Sigmoid colon (tissue), 7 donors: ENCODE data around the gene SPEF1. TPM values are rescaled to one million over a fixed set of nuclear protein-coding genes. Genes with fewer than 3 reads are reported as not detected.

Source experiments
- DNase-seq: peaks from one replicate; pipeline ENCODE4 v3.0.0-alpha.2; 2019
- H3K27ac ChIP-seq, 4 donors: fragments of 200-600 bp; sonication (generic); one replicate each; pipeline ENCODE4 v1.5.1; 2016 to 2019; ENCODE audit warnings: mild to moderate bottlenecking in 1 of 4
- H3K27me3 ChIP-seq, 3 donors: fragments of 200-600 bp; sonication (generic); one replicate each; pipeline ENCODE4 v1.5.1; 2019; ENCODE audit warnings: mild to moderate bottlenecking in 1 of 3
- H3K36me3 ChIP-seq, 4 donors: fragments of 200-600 bp; sonication (generic); one replicate each; pipeline ENCODE4 v1.5.1; 2016 to 2019
- H3K4me1 ChIP-seq, 4 donors: fragments of 200-600 bp; sonication (generic); one replicate each; pipeline ENCODE4 v1.5.1; 2017 to 2019
- H3K4me3 ChIP-seq, 4 donors: fragments of 200-600 bp; sonication (generic); one replicate each; pipeline ENCODE4 v1.5.1; 2017 to 2019; ENCODE audit warnings: mild to moderate bottlenecking in 2 of 4, moderate library complexity in 1 of 4
- H3K9me3 ChIP-seq, 4 donors: fragments of 200-600 bp in 3 of 4; sonication (generic) in 3 of 4; one replicate each; pipeline versions ENCODE4 v1.5.1 to v1.6.1; 2013 to 2019
- CTCF ChIP-seq, 4 experiments: fragments of 450-650 bp in 3 of 4; fragments of 200-600 bp in 1 of 4; IDR thresholded peaks; one replicate each; pipeline ENCODE4 v1.5.1; 2016 to 2019; ENCODE audit warnings: antibody characterized with exemption in 4 of 4, mild to moderate bottlenecking in 3 of 4, moderate library complexity in 2 of 4
- EP300 ChIP-seq, 4 donors: sonication (generic); formaldehyde crosslinking; IDR thresholded peaks; one replicate each; pipeline ENCODE4 v1.6.1; 2017; ENCODE audit warnings: antibody characterized with exemption in 4 of 4
- POLR2A ChIP-seq, 2 donors: fragments of 450-650 bp; IDR thresholded peaks; one replicate each; pipeline ENCODE4 v1.6.1; 2016; ENCODE audit warnings: antibody characterized with exemption in 2 of 2, mild to moderate bottlenecking in 2 of 2, moderate library complexity in 2 of 2
- POLR2AphosphoS5 ChIP-seq, 4 donors: sonication (generic); formaldehyde crosslinking; IDR thresholded peaks; one replicate each; pipeline ENCODE4 v1.6.1; 2017; ENCODE audit warnings: antibody characterized with exemption in 4 of 4
- WGBS, 2 donors: extraction: QIAGEN DNeasy Blood & Tissue Kit; methylation state at CpG; one replicate each; pipeline ENCODE4 v1.1.7; 2013; 5-methylcytosine and 5-hydroxymethylcytosine counted together
- intact Hi-C: fragments of 100-400 bp; cut with DNase I; formaldehyde crosslinking; loops from one replicate; pipeline ENCODE4 v1.15.1; 2023
- polyA plus RNA-seq, 3 donors: library from polyadenylated mRNA; stranded (reverse); fragments of 200-250 nt; gene quantifications; one replicate each; pipeline ENCODE4 v1.2.3, GENCODE V29; 2013
- total RNA-seq, 4 donors: library from RNA; depleted of rRNA; stranded (reverse); fragments of >200 nt; gene quantifications; one replicate each; pipeline ENCODE4 v1.1.0, GENCODE V29; 2016
- donor health status: healthy with polysubstance abuse.
- donor health status: Bipolar disorder and iron deficiency.
- donor health status: healthy.

SPEF1 gene
- total and polyA plus RNA-seq, 7 donors = 0.12 to 0.81 TPM; not detected in 5

- peak overlapping the region; percentile 32 to 96 (median 91) for H3K27ac ChIP-seq
- H3K4me3 ChIP-seq = no peak overlapping the region
- H3K9me3 ChIP-seq = no peaks in the 10 kb centered on the region
- peaks cover 0 to 88% (median 78%) of the 10 kb centered on the region in 4 donors for H3K4me1 ChIP-seq
- no peak for DNase-seq
- H3K36me3 ChIP-seq = no peaks in the 10 kb centered on the region
- 93% methylated on average over 3 of the region's 3 CpGs for WGBS, 2 donors
- no peak for TF ChIP-seq POLR2A (IDR thresholded peaks at IDR 0.05)
- TF ChIP-seq EP300 (IDR thresholded peaks at IDR 0.05) = no peak
- no peak for TF ChIP-seq POLR2AphosphoS5 (IDR thresholded peaks at IDR 0.05)
- TF ChIP-seq CTCF (IDR thresholded peaks at IDR 0.05) = no peak
- no peaks in the 10 kb centered on the region for H3K27me3 ChIP-seq
- intact Hi-C loops = loop anchor here (5.0 kb wide), 1 partner anchor 87 kb away; no protein-coding TSS in a partner anchor
These were observed 16.6 kb downstream of the SPEF1 start for GRCh38 chr20:3764659-3765058.

DNA sequence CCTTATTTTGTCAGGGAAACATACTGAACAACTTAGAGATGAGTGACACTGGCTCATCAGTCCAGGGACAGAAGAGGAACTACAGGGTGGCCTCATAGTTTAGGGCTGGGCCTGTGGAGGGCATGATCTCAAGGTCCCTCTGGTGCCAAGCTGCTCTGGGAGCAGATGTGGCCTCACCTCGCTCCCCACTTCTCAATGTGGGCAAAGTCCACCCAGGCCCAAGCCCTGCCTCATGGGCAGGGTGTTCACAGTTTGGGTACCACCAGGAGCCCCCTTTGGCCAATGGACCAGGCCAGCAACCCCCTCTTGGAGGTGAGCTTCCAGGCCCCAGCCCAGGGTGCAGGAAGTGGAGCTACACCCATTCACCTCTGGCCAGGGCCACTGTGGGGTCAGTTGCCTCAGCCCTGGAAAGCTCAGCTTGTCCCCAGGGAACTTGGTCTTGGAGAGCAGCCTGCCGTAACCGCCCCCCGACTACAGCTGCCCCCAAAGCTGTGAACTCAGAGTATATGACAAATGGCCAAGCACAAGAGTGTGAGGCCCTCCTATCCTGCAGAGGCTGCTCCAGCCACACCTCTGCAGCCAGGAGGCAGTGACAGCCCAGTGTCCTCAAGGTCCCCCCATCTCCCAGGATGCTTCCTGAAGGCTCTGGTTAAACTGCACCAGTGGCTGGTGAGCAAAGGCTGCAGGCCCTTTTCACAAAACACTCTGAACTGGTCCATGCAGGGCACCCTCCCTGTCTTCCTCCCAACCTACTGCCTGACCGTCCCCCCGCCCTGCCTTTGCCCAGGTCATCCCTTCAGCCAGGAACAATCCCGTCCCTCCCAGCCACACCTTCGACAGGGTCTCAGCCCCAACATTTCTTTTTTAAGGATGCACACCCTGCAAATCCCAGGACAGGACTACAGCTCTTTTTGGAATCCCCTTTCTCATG, 17.3 kb downstream of the SPEF1 start:
- 86 to 90% methylated on average over 8 of the region's 8 CpGs for WGBS, 2 donors
- intact Hi-C loops = no loop called here
- no peak overlapping the region for H3K4me3 ChIP-seq
- H3K9me3 ChIP-seq = no peaks in the 10 kb centered on the region
- no peak for TF ChIP-seq EP300 (IDR thresholded peaks at IDR 0.05)
- TF ChIP-seq POLR2A (IDR thresholded peaks at IDR 0.05) = no peak
- no peak for TF ChIP-seq CTCF (IDR thresholded peaks at IDR 0.05)
- TF ChIP-seq POLR2AphosphoS5 (IDR thresholded peaks at IDR 0.05) = no peak
- no peaks in the 10 kb centered on the region for H3K27me3 ChIP-seq
- H3K27ac ChIP-seq = peak overlapping the region; percentile 42 to 96 (median 91)
- no peak for DNase-seq
- peaks cover 0 to 88% (median 79%) of the 10 kb centered on the region in 4 donors for H3K4me1 ChIP-seq
- peaks cover 0 to 3% (median 0%) of the 10 kb centered on the region in 4 donors for H3K36me3 ChIP-seq

GRCh38 chr20:3760655-3761348, 20.4 kb downstream of the SPEF1 start:
- intact Hi-C loops = no loop called here
- peak; percentile 61 for DNase-seq
- H3K27me3 ChIP-seq = no peaks in the 10 kb centered on the region
- no peak overlapping the region for H3K4me3 ChIP-seq
- H3K9me3 ChIP-seq = no peaks in the 10 kb centered on the region
- peaks cover 0 to 63% (median 53%) of the 10 kb centered on the region in 4 donors for H3K4me1 ChIP-seq
- WGBS, 2 donors = 75 to 86% methylated on average over 10 of the region's 10 CpGs
- H3K27ac ChIP-seq = peak overlapping the region; percentile 11 to 96 (median 19)
- peaks cover 0 to 31% (median 12%) of the 10 kb centered on the region in 4 donors for H3K36me3 ChIP-seq
- no peak for TF ChIP-seq EP300 (IDR thresholded peaks at IDR 0.05)
- TF ChIP-seq CTCF (IDR thresholded peaks at IDR 0.05) = no peak
- no peak for TF ChIP-seq POLR2A (IDR thresholded peaks at IDR 0.05)
- no peak for TF ChIP-seq POLR2AphosphoS5 (IDR thresholded peaks at IDR 0.05)

GRCh38 chr20:3759884-3760283, 21.4 kb downstream of the SPEF1 start:
- H3K36me3 ChIP-seq = peaks cover 0 to 40% (median 18%) of the 10 kb centered on the region in 4 donors
- H3K4me3 ChIP-seq = no peak overlapping the region
- no peaks in the 10 kb centered on the region for H3K9me3 ChIP-seq
- intact Hi-C loops = loop anchor here (10.0 kb wide), 1 partner anchor 325 kb away; no protein-coding TSS in a partner anchor
- TF ChIP-seq POLR2A (IDR thresholded peaks at IDR 0.05) (no peak), EP300 (IDR thresholded peaks at IDR 0.05) (no peak), POLR2AphosphoS5 (IDR thresholded peaks at IDR 0.05) (no peak), CTCF (IDR thresholded peaks at IDR 0.05) (no peak)
- peak overlapping the region in 3 of 4 donors; percentile 25 to 96 (median 37) for H3K27ac ChIP-seq
- H3K27me3 ChIP-seq = no peaks in the 10 kb centered on the region
- WGBS, 2 donors = 95% methylated on average over 11 of the region's 11 CpGs
- H3K4me1 ChIP-seq = peaks cover 0 to 54% (median 44%) of the 10 kb centered on the region in 4 donors
- DNase-seq = no peak
